Activated T-helper 2 cell treated with anti-CD3 and anti-CD28 coated beads, Interferon-gamma antibody, Interleukin-2, Interleukin-4, amounts not matched to agents 10 μg/mL and 5 μg/mL and 100 μg/mL, durations not matched to agents 14 hours and 24 hours and 36 hours (primary cell): Measurements from ENCODE around the gene SCOC. TPM values are rescaled to one million over a fixed set of nuclear protein-coding genes. Genes with fewer than 3 reads are reported as not detected.

Experiments used
- DNase-seq: peaks from one replicate; pipeline ENCODE4 v3.0.0; 2021; ENCODE audit warnings: low spot score
- H3K27ac Mint-ChIP-seq: one replicate; pipeline ENCODE4 v1.8.0; 2021; ENCODE audit warnings: mixed read lengths
- H3K27me3 Mint-ChIP-seq: one replicate; pipeline ENCODE4 v1.8.0; 2021; ENCODE audit warnings: low read depth, mixed read lengths
- H3K36me3 Mint-ChIP-seq: one replicate; pipeline ENCODE4 v1.8.0; 2021; ENCODE audit warnings: low read depth, mixed read lengths
- H3K4me1 Mint-ChIP-seq: one replicate; pipeline ENCODE4 v1.8.0; 2021; ENCODE audit warnings: low read depth, mixed read lengths
- H3K4me3 Mint-ChIP-seq: one replicate; pipeline ENCODE4 v1.8.0; 2021; ENCODE audit warnings: low read depth, mild to moderate bottlenecking, moderate library complexity, mixed read lengths
- H3K9me3 Mint-ChIP-seq: one replicate; pipeline ENCODE4 v1.8.0; 2021; ENCODE audit warnings: mixed read lengths
- intact Hi-C: fragments of 100-400 bp; cut with micrococcal nuclease; formaldehyde crosslinking; loops from one replicate; pipeline ENCODE4 v1.15.1; 2023
- total RNA-seq: library from RNA; stranded (reverse); gene quantifications from 2 replicates; pipeline ENCODE4 v1.2.3, GENCODE V29; 2022

SCOC gene
- total RNA-seq, result 36.7 and 38.0 TPM in 2 replicates

- Mint-ChIP-seq H3K4me3 (no peak within 1 kb of the TSS), H3K4me1 (peaks cover 28% of the 10 kb centered on the region), H3K36me3 (peaks cover 3% of the 10 kb centered on the region), H3K27me3 (peaks cover 10% of the 10 kb centered on the region), H3K9me3 (no peaks in the 10 kb centered on the region), H3K27ac (no peak within 1 kb of the TSS)
- peak; percentile 97 for DNase-seq
- intact Hi-C loops, result loop anchor here (1.0 to 5.0 kb wide), 6 partner anchors 13 to 1196 kb away; partner anchors contain the start of genes ELF2, ELMOD2 and MAML3
Observed at GRCh38 chr4:140373328-140374129, at the start of gene SCOC. TSS of gene SCOC (plus strand) at chr4:140373646. CDS start at chr4:140379171, 5,525 bp downstream.

- intact Hi-C loops, result loop anchor here (1.0 to 10.0 kb wide), 2 partner anchors 314 to 592 kb away; no protein-coding TSS in a partner anchor
- H3K9me3 Mint-ChIP-seq, result peaks cover under 1% of the 10 kb centered on the region
- peaks cover 14% of the 10 kb centered on the region for H3K4me1 Mint-ChIP-seq
- peaks cover 34% of the 10 kb centered on the region for H3K27me3 Mint-ChIP-seq
- no peak overlapping the region for H3K4me3 Mint-ChIP-seq
- DNase-seq, result no peak
- no peak overlapping the region for H3K27ac Mint-ChIP-seq
- H3K36me3 Mint-ChIP-seq, result no peaks in the 10 kb centered on the region
Observed at GRCh38 chr4:140326395-140326993, 47.0 kb upstream of the SCOC start.

DNA sequence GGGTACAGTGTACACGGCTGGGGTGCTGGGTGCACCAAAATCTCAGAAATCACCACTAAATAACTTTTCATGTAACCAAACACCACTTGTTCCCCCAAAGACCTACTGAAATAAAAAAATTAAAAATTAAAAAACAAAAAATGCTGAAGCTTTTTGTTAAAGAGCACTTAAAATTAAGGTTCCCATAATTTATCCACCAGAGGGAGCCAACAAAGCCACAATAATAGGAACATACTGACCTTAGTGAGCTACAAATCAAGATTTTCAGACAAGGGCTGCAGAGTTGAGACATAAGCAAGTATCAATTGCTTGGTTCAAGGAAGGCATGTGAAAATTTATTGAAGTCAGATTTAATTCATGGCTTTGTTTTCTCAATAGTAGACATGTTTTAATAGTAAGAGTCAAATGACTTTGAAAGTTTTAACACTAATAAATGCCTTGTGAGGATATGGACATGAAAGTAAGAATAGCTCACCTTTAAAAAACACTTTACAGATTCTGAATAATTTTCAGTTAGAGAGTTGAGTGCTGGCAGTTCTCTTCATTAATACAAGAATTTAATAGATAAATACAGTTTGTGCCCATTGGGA lies 43.0 kb upstream of the SCOC start:
- Mint-ChIP-seq H3K4me3 (no peak overlapping the region), H3K9me3 (no peaks in the 10 kb centered on the region), H3K4me1 (peaks cover 10% of the 10 kb centered on the region), H3K27ac (no peak overlapping the region), H3K27me3 (peaks cover 31% of the 10 kb centered on the region), H3K36me3 (no peaks in the 10 kb centered on the region)
- DNase-seq, result no peak
- intact Hi-C loops, result no loop called here

- Mint-ChIP-seq H3K27ac (no peak overlapping the region), H3K4me1 (peaks cover 10% of the 10 kb centered on the region), H3K4me3 (no peak overlapping the region), H3K36me3 (no peaks in the 10 kb centered on the region), H3K9me3 (no peaks in the 10 kb centered on the region), H3K27me3 (peaks cover 28% of the 10 kb centered on the region)
- DNase-seq, result no peak
- intact Hi-C loops, result no loop called here
Observed at GRCh38 chr4:140331245-140331644, 42.2 kb upstream of the SCOC start.

GRCh38 chr4:140331876-140332275 lies 41.6 kb upstream of the SCOC start:
- no peak for DNase-seq
- no peaks in the 10 kb centered on the region for H3K9me3 Mint-ChIP-seq
- no peaks in the 10 kb centered on the region for H3K36me3 Mint-ChIP-seq
- no peak overlapping the region for H3K4me3 Mint-ChIP-seq
- H3K27me3 Mint-ChIP-seq, result peaks cover 29% of the 10 kb centered on the region
- H3K4me1 Mint-ChIP-seq, result peaks cover 10% of the 10 kb centered on the region
- H3K27ac Mint-ChIP-seq, result no peak overlapping the region
- intact Hi-C loops, result no loop called here

DNA sequence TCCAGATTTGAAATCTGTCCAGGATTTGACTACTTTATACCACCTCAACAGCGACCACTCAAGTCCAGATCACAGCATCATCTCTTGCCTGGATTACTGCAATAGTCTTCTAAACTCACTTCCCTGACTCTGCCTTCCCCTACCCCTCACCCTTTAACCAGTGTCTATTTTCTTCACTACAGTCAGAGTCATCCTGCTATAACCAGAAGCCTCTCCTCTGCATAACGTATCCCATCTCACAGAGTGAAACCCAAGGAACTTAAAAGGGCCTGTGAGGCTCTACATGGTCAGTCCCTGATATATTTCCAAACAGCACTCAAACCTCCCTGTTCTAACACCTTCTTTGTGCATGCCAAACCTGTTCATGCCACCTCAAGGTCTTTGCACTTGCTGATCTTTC lies 40.7 kb upstream of the SCOC start:
- no peak overlapping the region for H3K4me3 Mint-ChIP-seq
- DNase-seq, result no peak

DNA sequence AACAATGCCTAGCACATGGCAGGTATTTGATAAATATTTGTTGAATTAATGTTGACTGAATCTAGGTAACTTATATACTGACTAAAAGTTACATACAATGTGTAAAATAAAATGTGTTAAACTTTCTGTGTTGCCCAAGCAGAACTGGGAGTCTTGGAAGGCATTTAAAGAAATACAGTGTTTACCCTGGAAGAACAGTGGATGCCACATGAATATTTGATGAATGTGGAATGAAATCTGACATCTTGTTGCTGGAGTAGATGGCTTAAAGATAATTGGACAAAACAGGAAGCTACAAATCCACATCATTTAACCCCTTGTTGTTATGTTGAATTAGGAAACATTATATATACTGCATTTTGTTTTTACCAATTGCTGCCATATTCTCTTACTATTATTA lies 39.9 kb upstream of the SCOC start:
- H3K4me3 Mint-ChIP-seq, result no peak overlapping the region
- H3K4me1 Mint-ChIP-seq, result peaks cover 10% of the 10 kb centered on the region
- no peaks in the 10 kb centered on the region for H3K9me3 Mint-ChIP-seq
- H3K27ac Mint-ChIP-seq, result no peak overlapping the region
- peaks cover 23% of the 10 kb centered on the region for H3K27me3 Mint-ChIP-seq
- intact Hi-C loops, result no loop called here
- no peaks in the 10 kb centered on the region for H3K36me3 Mint-ChIP-seq
- no peak for DNase-seq

More for the DNA sequence above, 40.7 kb upstream of the SCOC start:
- Mint-ChIP-seq H3K27me3 (peaks cover 30% of the 10 kb centered on the region), H3K36me3 (no peaks in the 10 kb centered on the region), H3K4me1 (peaks cover 10% of the 10 kb centered on the region), H3K27ac (no peak overlapping the region), H3K9me3 (no peaks in the 10 kb centered on the region)
- intact Hi-C loops, result no loop called here

GRCh38 chr4:140335076-140335475 lies 38.4 kb upstream of the SCOC start:
- DNase-seq, result no peak
- no peak overlapping the region for H3K4me3 Mint-ChIP-seq
- peaks cover 10% of the 10 kb centered on the region for H3K4me1 Mint-ChIP-seq
- H3K36me3 Mint-ChIP-seq, result no peaks in the 10 kb centered on the region
- H3K9me3 Mint-ChIP-seq, result no peaks in the 10 kb centered on the region
- peaks cover 17% of the 10 kb centered on the region for H3K27me3 Mint-ChIP-seq
- intact Hi-C loops, result no loop called here
- no peak overlapping the region for H3K27ac Mint-ChIP-seq

DNA sequence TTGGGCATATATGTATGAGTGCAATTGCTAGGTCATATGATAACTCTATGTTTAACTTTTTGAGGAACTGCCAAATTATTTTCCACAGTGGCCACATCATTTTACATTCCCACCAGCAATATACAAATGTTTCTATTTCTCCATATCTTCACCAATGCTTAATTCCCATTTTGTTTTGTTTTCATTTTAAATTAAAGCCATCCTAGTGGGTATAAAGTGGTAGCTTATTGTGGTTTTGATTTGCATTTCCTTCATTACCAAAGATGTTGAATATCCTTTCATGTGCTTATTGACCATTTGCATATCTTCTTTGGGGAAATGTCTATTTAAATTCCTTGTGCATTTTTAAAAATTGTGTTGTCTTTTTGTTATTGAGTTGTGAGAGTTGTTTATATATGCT lies 36.7 kb upstream of the SCOC start:
- Mint-ChIP-seq H3K27ac (no peak overlapping the region), H3K9me3 (no peaks in the 10 kb centered on the region), H3K27me3 (peaks cover 16% of the 10 kb centered on the region), H3K4me3 (no peak overlapping the region), H3K4me1 (peaks cover 4% of the 10 kb centered on the region), H3K36me3 (no peaks in the 10 kb centered on the region)
- intact Hi-C loops, result no loop called here
- DNase-seq, result no peak

DNA sequence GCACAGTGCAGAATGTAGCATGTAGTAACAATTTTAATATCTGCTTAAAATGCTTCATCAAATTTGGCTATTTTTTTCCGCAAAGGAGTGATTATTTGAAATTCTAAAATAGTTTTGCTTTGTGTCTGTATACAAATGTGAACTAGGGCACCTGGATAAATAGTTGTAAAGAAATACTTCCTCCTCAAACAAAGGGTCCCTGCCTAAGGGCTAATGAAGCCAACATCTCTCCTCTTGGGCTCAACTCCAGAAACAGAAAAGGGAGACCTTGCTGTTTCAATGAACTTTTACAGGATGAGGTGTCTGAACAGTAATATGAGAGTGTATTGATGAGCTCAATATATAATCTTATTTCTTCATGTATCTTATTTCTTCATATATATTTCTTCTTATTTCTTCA lies 30.8 kb upstream of the SCOC start:
- no peak for DNase-seq
- Mint-ChIP-seq H3K4me1 (peaks cover 2% of the 10 kb centered on the region), H3K27me3 (peaks cover 20% of the 10 kb centered on the region), H3K4me3 (no peak overlapping the region), H3K27ac (no peak overlapping the region), H3K36me3 (no peaks in the 10 kb centered on the region), H3K9me3 (no peaks in the 10 kb centered on the region)
- intact Hi-C loops, result no loop called here

- Mint-ChIP-seq H3K27me3 (peaks cover 20% of the 10 kb centered on the region), H3K36me3 (no peaks in the 10 kb centered on the region), H3K9me3 (no peaks in the 10 kb centered on the region), H3K4me3 (no peak overlapping the region), H3K4me1 (peaks cover 2% of the 10 kb centered on the region), H3K27ac (no peak overlapping the region)
- intact Hi-C loops, result no loop called here
- DNase-seq, result no peak
Observed at GRCh38 chr4:140343303-140343702, 30.1 kb upstream of the SCOC start.

- intact Hi-C loops, result no loop called here
- Mint-ChIP-seq H3K27ac (no peak overlapping the region), H3K36me3 (no peaks in the 10 kb centered on the region), H3K27me3 (peaks cover 23% of the 10 kb centered on the region), H3K4me1 (peaks cover 2% of the 10 kb centered on the region), H3K4me3 (no peak overlapping the region), H3K9me3 (no peaks in the 10 kb centered on the region)
- DNase-seq, result no peak
Observed at GRCh38 chr4:140344101-140344500, 29.3 kb upstream of the SCOC start.

DNA sequence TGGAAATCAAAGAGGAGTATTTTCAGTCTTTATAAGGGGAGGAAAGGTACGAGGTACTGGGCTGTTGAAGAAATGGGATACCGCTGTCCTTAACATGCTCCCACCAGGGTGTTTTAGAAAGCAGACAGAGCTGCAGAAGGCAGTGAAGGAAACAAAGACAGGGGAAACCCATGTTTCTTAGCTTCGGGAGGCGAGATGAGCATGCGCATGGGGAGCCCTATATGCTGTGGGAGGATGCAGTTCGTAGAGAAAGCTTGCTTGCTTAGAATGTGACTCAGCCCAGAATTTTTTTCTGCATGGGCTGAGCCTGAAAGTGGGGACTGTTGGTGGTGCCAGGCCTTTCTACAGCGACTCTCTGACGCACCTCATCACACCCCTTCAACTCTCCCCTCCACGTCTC lies 28.8 kb upstream of the SCOC start:
- Mint-ChIP-seq H3K4me3 (no peak overlapping the region), H3K4me1 (peaks cover 2% of the 10 kb centered on the region), H3K27me3 (peaks cover 25% of the 10 kb centered on the region), H3K36me3 (no peaks in the 10 kb centered on the region), H3K27ac (no peak overlapping the region), H3K9me3 (no peaks in the 10 kb centered on the region)
- intact Hi-C loops, result no loop called here
- no peak for DNase-seq
